SH-SY5Y (cell line): Measurements from ENCODE around the gene PPP2R3B.

ENCODE experiments used
- GATA2 ChIP-seq: IDR thresholded peaks from 2 replicates; pipeline ENCODE4 v1.6.1; 2011; ENCODE audit warnings: mild to moderate bottlenecking, low read depth, low read length
- GATA3 ChIP-seq: IDR thresholded peaks from 2 replicates; pipeline ENCODE4 v1.6.1; 2011; ENCODE audit warnings: low read depth, mild to moderate bottlenecking, low read length, moderate library complexity

Gene PPP2R3B

GRCh38 chrX:344371-344901, 42.3 kb downstream of the PPP2R3B start:
- TF ChIP-seq GATA2, result no peak
- no peak for TF ChIP-seq GATA3

- TF ChIP-seq GATA3 (no peak), GATA2 (no peak)
Observed at GRCh38 chrX:341541-342101, 45.1 kb downstream of the PPP2R3B start.

GRCh38 chrX:340641-341423, 45.9 kb downstream of the PPP2R3B start:
- TF ChIP-seq GATA3, result no peak
- TF ChIP-seq GATA2, result no peak

- no peak for TF ChIP-seq GATA3
- no peak for TF ChIP-seq GATA2
Observed at GRCh38 chrX:340121-340520, 46.6 kb downstream of the PPP2R3B start.

- TF ChIP-seq GATA3 (no peak), GATA2 (no peak)
Observed at GRCh38 chrX:338836-339400, 47.8 kb downstream of the PPP2R3B start.

- TF ChIP-seq GATA2, result no peak
- no peak for TF ChIP-seq GATA3
Observed at GRCh38 chrX:338281-338835, 48.3 kb downstream of the PPP2R3B start.

- TF ChIP-seq GATA3 (no peak), GATA2 (no peak)
Observed at GRCh38 chrX:337331-337831, 49.3 kb downstream of the PPP2R3B start.

GRCh38 chrX:336227-336626, 50.5 kb downstream of the PPP2R3B start:
- TF ChIP-seq GATA3, result no peak
- TF ChIP-seq GATA2, result no peak

- TF ChIP-seq GATA3, result no peak
- TF ChIP-seq GATA2, result no peak
Observed at GRCh38 chrX:335758-336155, 51.0 kb downstream of the PPP2R3B start.

GRCh38 chrX:334971-335757, 51.5 kb downstream of the PPP2R3B start:
- TF ChIP-seq GATA3 (no peak), GATA2 (no peak)

- no peak for TF ChIP-seq GATA2
- no peak for TF ChIP-seq GATA3
Observed at GRCh38 chrX:334331-334891, 52.3 kb downstream of the PPP2R3B start.

GRCh38 chrX:333611-334311, 52.9 kb downstream of the PPP2R3B start:
- TF ChIP-seq GATA2 (no peak), GATA3 (no peak)
